M059J (cell line): Measurements from ENCODE around the gene CYBC1. TPM values are rescaled to one million over a fixed set of nuclear protein-coding genes. Genes with fewer than 3 reads are reported as not detected.

Experiments used
- DNase-seq: peaks from one replicate; pipeline ENCODE4 v3.0.0-alpha.2; 2012; ENCODE audit warnings: low read depth
- total RNA-seq: library from RNA; depleted of rRNA; stranded (reverse); fragments of >200 nt; shearing (Covaris generic); gene quantifications from 2 replicates; pipeline ENCODE4 v1.2.3, GENCODE V29; 2014

Gene CYBC1
- total RNA-seq, 1 experiment from 2014 or later, result 45.1 TPM

- no peak for DNase-seq
These were observed 2.7 kb downstream of the CYBC1 start for GRCh38 chr17:82447876-82448275.

- no peak for DNase-seq
These were observed 3.9 kb downstream of the CYBC1 start for GRCh38 chr17:82446649-82447048.

DNA sequence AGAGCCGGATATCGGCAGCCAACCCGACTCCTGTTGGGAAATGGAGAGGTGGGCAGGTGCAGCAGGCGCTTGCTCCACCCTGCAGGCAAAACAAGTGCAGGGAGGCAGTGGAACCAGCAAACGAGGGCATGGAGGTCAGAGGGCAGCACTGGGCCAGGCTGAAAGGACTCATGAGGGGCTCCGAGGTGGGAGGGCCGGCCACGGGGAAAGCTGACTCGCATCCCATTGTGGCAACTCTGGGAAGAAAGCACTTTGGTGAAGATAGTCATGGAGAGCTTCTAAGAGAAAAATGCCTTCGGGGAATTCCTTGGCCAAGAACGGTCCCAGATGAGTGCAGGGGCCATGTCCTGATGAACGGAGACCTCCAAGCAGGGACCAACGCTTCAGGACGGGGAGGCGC is 4.4 kb downstream of the CYBC1 start:
- no peak for DNase-seq

GRCh38 chr17:82445542-82445941 is 5.0 kb downstream of the CYBC1 start:
- DNase-seq, result peak; percentile 18

- DNase-seq, result peak; percentile 23
These were observed 5.5 kb downstream of the CYBC1 start for GRCh38 chr17:82444941-82445521.

GRCh38 chr17:82444284-82444893 is 6.2 kb downstream of the CYBC1 start:
- no peak for DNase-seq

- no peak for DNase-seq
These were observed 6.9 kb downstream of the CYBC1 start for GRCh38 chr17:82443465-82444283.

DNA sequence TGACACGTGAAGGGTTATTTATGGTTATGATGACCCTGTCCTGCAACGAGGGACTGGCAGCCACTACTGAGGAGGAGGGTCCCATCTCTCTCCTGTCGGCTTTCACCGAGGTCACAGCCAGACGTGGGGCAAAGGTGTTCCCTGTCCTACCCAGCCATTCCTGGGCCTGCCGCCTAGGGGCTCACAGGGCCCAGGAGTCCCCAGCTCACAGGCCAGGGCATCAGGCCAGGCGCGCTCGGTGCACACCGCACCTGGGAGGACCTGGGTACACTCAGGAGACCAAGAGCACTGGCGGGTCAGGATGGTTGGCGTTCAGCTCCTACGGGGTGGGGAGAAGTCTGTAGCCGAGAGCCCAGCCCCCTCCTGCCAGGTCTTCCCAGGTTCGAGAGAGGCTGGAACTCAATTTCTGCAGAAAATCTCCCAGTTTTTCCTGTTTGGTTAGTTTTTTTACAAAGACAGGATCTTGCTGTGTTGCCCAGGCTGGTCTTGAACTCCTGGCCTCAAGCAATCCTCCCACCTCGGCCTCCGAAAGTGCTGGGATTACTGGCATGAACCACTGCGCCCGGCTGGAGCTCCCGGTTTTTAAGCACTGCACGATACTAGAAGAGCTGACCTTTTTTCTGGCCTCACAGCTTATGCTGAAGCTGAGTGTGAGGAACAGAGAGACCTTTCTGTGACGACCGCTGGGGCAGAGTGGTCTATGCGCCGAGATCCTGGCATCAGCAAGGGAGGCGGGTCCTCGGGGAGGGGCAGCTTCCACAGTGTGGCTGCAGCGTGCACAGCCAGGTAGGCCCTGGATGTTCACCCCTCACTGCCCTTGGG is 7.7 kb downstream of the CYBC1 start:
- no peak for DNase-seq

DNA sequence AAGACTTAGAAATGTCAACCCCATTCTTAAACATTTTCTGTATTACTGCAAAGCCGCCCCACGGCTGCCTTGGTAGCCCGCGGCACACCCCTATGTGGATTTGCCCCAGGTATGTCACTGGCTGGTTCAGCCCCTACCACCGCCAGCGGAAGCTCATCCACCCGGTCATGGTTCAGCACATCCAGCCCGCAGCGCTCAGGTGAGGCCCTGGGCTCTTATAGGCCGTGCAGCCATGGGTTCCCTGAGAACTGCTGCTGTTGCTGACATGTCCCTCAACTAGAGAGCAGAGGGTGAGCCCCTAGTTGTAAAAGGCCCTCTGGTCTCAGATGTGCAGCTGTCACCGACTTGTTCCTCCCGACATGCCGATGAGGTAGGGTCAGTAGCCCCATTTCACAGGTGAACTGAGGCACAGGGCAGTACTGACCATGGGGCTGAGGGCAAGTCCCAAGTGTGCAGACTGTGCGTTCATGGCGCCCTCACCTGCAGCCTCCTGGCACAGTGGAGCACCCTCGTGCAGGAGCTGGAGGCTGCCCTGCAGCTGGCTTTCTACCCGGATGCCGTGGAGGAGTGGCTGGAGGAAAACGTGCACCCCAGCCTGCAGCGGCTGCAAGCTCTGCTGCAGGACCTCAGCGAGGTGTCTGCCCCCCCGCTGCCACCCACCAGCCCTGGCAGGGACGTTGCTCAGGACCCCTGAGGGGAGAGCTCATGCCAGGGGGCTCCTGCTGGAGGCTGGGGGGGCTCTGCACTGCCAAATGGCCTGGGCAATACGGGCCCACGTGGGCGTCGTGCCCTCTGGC is 8.7 kb downstream of the CYBC1 start:
- no peak for DNase-seq

GRCh38 chr17:82440991-82441627 is 9.4 kb downstream of the CYBC1 start:
- DNase-seq, result no peak

DNA sequence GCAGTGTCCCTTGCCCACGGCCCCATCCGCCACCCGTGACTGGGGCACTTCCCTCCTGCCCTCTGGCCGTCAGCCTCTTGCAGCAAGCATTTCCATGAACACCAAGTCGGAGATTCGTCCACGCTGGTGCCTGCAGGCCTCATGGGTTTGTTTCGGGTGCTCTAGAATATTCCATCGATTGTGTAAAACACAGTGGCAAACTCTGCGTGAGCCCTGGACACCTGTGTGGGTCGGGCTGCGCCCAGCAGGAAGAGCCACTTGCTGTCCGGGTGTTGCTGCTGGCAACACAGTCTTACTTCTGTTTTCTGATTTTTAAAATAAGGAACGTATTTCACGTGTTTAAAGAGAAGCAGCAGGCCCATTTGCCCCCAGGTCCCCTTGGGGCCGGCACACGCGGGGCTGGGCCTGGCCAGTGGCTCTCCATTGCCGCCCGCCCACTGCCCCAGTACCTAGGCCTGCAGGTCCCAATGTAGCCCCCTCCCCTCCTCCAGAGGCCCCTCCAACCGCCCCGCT is 10.0 kb downstream of the CYBC1 start:
- DNase-seq, result no peak

DNA sequence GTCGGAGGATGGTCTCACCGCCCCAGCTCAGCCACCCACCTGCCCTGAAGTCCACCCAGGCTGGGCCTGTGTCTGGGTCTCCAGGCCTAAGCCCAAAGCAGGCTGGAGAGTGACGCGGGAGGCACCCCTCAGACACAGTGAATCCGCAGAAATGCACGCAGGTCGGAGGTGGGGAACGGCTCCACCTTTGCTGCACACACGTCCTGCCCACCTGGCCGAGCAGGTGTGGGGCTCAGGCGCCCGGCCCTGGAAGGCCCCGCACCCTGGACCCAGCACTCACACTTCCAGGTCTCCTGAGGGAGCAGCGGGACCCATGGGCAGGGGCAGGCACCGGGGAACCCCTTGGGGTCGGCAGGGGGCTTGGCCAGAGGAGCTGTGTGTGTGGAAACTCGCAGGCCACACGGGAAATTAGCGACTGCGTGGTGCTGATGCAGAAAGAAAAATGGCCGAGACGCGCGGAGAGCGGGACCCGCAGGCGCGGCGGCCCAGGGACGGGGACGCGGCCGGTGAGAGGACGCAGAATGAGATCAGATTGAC is 10.7 kb downstream of the CYBC1 start:
- no peak for DNase-seq

DNA sequence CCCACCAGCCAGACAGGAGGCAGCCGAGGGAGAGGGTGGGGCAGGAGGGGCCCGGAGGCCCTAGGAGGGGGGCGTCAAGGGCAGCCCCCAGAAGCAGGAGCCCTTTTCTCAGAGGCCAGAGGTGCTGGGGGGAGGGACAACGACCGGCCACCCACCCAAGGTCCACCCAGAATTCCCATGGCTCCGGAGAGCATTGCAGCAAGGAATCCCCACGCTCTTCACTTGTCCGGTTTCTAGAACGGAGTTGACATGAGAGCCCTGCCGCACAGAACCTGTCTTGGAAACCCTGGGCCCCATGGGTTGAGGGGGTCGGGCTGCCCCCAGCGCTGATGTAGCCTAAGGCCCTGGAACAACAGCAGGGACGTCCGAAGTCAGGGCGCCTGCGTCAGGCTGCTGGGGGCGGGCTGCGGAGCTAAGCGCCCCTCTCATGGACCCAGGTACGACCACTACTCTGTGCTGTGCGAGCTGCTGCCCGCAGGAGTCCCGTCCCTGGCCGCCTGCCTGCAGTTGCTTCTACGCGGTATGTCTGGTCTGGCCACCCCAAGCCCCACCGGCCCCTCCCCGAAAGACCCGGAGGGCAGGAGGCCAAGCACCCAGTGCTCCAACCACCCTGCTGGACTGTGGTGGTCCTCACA is 11.2 kb downstream of the CYBC1 start:
- no peak for DNase-seq

- no peak for DNase-seq
These were observed 12.0 kb downstream of the CYBC1 start for GRCh38 chr17:82438401-82439193.

DNA sequence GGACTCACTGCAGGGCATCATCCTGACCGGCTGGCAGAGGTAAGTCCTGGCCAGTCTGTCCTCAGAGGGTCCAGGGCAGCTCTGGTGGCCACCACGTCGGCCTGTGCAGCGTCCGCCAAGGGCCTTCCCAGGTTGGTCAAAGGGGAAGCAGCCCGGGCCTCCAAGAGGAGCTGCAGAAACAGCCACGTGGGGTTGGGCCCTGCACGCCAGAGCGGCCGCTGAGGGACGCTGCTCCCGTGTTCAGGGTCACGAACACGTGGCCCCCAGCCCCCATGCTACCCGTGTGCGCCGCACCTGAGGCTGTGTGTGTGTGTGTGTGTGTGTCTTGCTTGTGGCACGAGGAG is 13.3 kb downstream of the CYBC1 start:
- DNase-seq, result no peak

DNA sequence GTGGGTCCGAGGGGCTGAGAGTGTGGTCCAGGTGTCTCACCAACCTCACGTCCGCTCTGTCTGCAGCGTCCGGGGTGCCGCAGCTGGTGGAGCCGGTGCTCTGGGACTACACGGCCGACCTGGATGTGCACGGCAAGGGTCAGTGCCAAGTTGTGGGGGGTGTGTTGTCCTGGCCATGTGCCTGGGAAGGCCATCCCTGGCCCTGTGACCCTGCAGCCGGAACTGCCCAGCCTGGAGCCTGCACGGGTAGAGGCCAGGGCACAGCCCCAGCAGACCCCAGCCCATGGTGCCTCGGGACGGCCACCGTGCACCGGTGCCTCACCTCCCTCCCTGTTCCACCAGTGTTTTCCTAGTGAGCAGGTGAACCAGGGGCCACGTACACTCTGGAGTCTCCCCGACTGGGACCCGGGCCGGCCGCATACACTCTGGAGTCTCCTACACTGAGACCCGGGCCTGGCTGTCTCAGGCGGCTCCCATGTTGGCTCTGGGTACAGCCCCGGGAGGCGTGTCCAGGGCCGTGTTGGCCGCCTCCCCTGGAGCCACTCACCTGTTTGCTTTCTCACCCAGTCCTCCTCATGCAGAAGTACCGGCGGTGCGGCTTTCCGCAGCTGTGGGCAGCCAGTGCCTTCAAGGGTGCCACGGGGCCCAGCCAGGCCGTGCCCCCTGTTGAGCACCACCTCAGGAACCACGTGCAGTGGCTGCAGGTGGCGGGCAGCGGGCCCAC is 13.8 kb downstream of the CYBC1 start:
- no peak for DNase-seq

DNA sequence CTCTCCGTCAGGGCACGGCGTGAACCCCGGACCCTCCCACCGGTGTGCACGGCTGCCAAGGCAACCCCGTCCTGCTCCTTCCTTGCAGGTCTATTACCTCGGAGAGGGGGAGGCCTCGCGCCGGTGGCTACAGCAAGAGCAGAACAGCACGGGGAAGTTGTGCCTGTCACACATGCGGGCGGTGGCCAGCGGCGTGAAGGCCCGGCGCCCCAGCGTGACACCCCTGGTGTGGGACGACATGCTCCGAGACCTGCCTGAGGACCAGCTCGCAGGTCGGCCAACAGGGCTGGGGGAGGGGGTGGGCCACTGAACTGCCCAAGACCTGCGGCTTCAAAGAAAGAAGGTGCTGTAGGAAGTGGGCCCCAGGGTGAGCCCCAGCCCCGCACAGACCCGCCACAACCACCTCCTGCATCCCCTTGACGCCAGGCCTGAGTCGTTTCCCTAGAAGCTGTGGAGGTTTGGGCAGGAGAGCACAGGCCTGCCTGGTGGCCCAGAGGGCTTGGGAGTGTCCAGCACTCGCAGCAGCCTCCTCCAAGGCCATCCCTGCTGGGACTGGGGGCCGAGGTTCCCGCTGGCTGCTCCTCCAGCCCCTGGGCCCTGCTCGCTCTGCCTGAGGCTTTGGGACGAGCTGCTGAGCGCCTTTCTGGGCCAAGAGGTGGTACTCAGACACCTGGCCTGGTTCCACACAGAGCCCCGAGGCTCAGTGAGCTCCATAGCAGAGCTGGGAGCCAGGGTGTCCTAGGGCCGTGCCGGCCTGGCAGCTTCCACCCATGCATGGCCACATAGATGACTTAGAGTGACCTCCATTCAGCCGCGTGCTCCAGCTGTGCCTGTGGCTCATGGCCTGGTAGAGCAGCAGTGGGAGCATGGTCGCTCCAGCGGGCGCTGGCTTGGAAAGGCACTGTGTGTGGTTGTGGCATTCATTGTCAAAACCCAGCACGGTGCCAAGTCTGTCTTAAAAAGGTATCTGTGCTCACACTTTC is 14.7 kb downstream of the CYBC1 start:
- DNase-seq, result no peak
